Measurements from ENCODE around the gene ARHGEF1.

DNA sequence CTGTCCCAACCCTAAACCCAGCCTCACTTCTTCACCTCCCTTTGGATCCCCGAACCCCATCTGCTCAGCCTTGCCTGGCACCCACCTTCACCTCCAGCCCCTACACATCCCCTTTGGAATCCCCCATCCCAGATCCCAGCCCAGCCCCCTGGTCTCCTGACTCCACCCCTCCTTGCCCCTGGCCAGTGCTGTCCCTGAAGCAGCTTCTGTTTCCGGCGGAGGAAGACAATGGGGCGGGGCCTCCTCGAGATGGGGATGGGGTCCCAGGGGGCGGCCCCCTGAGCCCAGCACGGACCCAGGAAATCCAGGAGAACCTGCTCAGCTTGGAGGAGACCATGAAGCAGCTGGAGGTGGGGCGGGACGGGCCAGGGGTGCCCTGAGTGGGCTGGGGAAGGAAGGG lies 23.3 kb downstream of the ARHGEF1 start:
- no peak for TF ChIP-seq REST (IDR thresholded peaks at IDR 0.05; ENCODE audit: insufficient read depth in 1 of 2, low read depth in 2 of 2, low read length in 2 of 2)
- TF ChIP-seq FOXP2 (optimal IDR thresholded peaks at IDR 0.05; ENCODE audit: borderline replicate concordance, extremely low read depth, extremely low read length, insufficient read depth), result no peak
- no peak for TF ChIP-seq POLR2AphosphoS5 (IDR thresholded peaks at IDR 0.05; ENCODE audit: low read depth, low read length)
- TF ChIP-seq SIN3A (IDR thresholded peaks at IDR 0.05; ENCODE audit: borderline replicate concordance, insufficient read depth, low read length), result no peak

Measured in PFSK-1 (cell line).